KMS-11 (cell line): ENCODE measurements around the gene ADH4.
"Not testable (repeated sequence)": the region's sequence is repeated elsewhere in the genome, so short reads cannot be mapped to it uniquely, and the experiment has no call there.

ENCODE experiments used
- H2AFZ ChIP-seq: fragments of 200-600 bp; sonication (generic); 2 replicates; pipeline ENCODE4 v1.6.1; 2016; ENCODE audit warnings: antibody characterized with exemption, mixed run types, low read depth
- H3K27ac ChIP-seq: fragments of 200-600 bp; sonication (generic); 2 replicates; pipeline ENCODE4 v1.6.1; 2016; ENCODE audit warnings: mild to moderate bottlenecking, mixed run types
- H3K27me3 ChIP-seq: fragments of 200-600 bp; sonication (generic); 2 replicates; pipeline ENCODE4 v1.6.1; 2017; ENCODE audit warnings: mild to moderate bottlenecking, low read depth, mixed run types, moderate library complexity; ENCODE audit not compliant: insufficient read depth
- H3K36me3 ChIP-seq: fragments of 200-600 bp; sonication (generic); 2 replicates; pipeline ENCODE4 v1.6.1; 2017; ENCODE audit warnings: mild to moderate bottlenecking, mixed run types; ENCODE audit not compliant: insufficient read depth
- H3K4me1 ChIP-seq: fragments of 200-600 bp; sonication (generic); 2 replicates; pipeline ENCODE4 v1.6.1; 2016; ENCODE audit warnings: mild to moderate bottlenecking, low read depth, mixed run types; ENCODE audit not compliant: poor library complexity, severe bottlenecking
- H3K4me2 ChIP-seq: fragments of 200-600 bp; sonication (generic); 2 replicates; pipeline ENCODE4 v1.7.0; 2016; ENCODE audit warnings: mild to moderate bottlenecking, mixed run types
- H3K4me3 ChIP-seq: fragments of 200-600 bp; sonication (generic); IDR thresholded peaks from 2 replicates; pipeline ENCODE4 v1.6.1; 2017; ENCODE audit warnings: low read depth, low read length, mixed read lengths; ENCODE audit not compliant: insufficient read depth
- H3K79me2 ChIP-seq: fragments of 200-600 bp; sonication (generic); 2 replicates; pipeline ENCODE4 v1.6.1; 2016; ENCODE audit warnings: low read depth, mixed run types; ENCODE audit not compliant: insufficient read depth
- H3K9ac ChIP-seq: fragments of 200-600 bp; sonication (generic); 2 replicates; pipeline ENCODE4 v1.6.1; 2016; ENCODE audit warnings: mild to moderate bottlenecking, mixed run types
- H4K20me1 ChIP-seq: fragments of 200-600 bp; sonication (generic); 2 replicates; pipeline ENCODE4 v1.6.1; 2016; ENCODE audit warnings: mild to moderate bottlenecking, mixed run types; ENCODE audit not compliant: insufficient read depth
- TF ChIP-seq, protein P1 (sequence below): fragments of 200-600 bp; sonication (generic); conservative IDR thresholded peaks from 2 replicates; pipeline ENCODE4 v1.6.1; 2017; ENCODE audit warnings: low read depth, mild to moderate bottlenecking, antibody characterized with exemption, low read length, moderate library complexity, mixed read lengths

Gene ADH4

GRCh38 chr4:99104153-99104552 is 39.9 kb downstream of the ADH4 start:
- H3K4me3 ChIP-seq = no peak overlapping the region
- H4K20me1 ChIP-seq = no peaks in the 10 kb centered on the region
- no peaks in the 10 kb centered on the region for H3K79me2 ChIP-seq
- no peaks in the 10 kb centered on the region for H3K27me3 ChIP-seq
- H3K9ac ChIP-seq = no peak overlapping the region
- TF ChIP-seq, protein P1, sequence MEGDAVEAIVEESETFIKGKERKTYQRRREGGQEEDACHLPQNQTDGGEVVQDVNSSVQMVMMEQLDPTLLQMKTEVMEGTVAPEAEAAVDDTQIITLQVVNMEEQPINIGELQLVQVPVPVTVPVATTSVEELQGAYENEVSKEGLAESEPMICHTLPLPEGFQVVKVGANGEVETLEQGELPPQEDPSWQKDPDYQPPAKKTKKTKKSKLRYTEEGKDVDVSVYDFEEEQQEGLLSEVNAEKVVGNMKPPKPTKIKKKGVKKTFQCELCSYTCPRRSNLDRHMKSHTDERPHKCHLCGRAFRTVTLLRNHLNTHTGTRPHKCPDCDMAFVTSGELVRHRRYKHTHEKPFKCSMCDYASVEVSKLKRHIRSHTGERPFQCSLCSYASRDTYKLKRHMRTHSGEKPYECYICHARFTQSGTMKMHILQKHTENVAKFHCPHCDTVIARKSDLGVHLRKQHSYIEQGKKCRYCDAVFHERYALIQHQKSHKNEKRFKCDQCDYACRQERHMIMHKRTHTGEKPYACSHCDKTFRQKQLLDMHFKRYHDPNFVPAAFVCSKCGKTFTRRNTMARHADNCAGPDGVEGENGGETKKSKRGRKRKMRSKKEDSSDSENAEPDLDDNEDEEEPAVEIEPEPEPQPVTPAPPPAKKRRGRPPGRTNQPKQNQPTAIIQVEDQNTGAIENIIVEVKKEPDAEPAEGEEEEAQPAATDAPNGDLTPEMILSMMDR = no peak
- no peak overlapping the region for H3K27ac ChIP-seq
- no peaks in the 10 kb centered on the region for H3K4me1 ChIP-seq
- H2AFZ ChIP-seq = no peak overlapping the region
- no peaks in the 10 kb centered on the region for H3K36me3 ChIP-seq
- H3K4me2 ChIP-seq = no peak overlapping the region

DNA sequence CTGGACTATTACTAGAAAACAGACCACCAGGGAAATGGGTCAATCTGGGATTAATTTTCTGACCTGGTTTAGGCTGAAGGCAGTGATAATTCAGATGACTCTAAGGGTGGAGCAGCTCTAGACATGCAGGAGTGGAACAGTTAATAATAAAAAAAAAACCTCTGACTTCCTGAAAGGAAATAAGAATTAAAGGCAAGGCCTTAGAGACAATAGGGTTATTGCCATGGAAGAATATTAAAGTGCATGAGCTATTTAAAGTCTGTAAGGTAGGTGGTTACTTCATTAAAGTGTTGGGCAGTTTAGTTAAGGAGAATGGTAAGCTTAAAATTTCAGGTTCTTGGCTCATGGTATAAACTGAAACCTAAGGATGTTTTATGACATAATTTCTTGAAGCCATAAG is 40.9 kb downstream of the ADH4 start:
- Histone ChIP-seq H3K4me3 (no peak overlapping the region), H2AFZ (no peak overlapping the region), H3K9ac (no peak overlapping the region), H3K36me3 (no peaks in the 10 kb centered on the region), H3K27me3 (no peaks in the 10 kb centered on the region), H3K4me1 (no peaks in the 10 kb centered on the region), H3K27ac (no peak overlapping the region), H3K79me2 (no peaks in the 10 kb centered on the region), H4K20me1 (no peaks in the 10 kb centered on the region), H3K4me2 (no peak overlapping the region)
- TF ChIP-seq, protein P1 = no peak

DNA sequence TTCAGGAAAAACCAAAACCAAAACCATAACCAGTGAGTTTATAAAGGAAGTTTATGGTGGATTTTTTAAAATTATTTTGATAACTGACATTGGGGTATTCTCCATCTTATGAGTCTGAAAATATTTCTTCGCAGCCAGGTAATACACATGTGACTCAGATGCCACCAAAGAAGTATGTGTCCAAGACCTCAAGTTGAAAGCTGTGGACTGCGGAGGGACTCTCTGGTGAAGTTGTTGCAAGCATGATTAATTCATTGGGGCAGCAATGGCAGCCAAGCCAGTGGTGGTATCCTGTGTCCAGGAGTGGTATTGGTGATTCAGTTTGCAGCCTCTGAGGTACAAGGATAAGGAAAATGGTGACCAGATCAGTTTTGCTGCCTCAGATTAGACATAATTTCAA is 41.5 kb downstream of the ADH4 start:
- Histone ChIP-seq H3K27me3 (no peaks in the 10 kb centered on the region), H3K4me3 (no peak overlapping the region)

DNA sequence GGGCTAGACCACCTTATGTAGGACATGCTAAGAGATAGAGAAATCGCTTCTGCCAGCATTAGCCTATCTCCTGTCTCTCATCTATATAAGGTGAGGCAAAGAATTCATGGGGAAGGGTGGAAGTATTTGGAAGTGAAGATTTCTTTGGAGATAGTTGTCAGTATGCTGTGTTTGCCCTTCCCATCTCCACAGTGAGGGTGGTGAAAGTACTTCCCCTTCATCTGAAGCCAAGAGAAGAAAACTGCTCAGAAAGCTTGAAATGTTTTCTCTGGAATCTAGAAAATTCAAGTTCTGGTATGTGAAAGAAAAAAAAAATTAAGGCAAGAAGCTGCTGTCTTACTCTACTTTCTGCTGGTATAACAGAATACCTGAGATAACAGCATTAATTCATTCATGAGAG is 43.2 kb downstream of the ADH4 start:
- Histone ChIP-seq H3K4me3 (no peak overlapping the region), H3K36me3 (no peaks in the 10 kb centered on the region), H3K27me3 (no peaks in the 10 kb centered on the region), H3K4me1 (no peaks in the 10 kb centered on the region), H3K4me2 (no peak overlapping the region), H2AFZ (no peak overlapping the region), H3K79me2 (no peaks in the 10 kb centered on the region), H4K20me1 (no peaks in the 10 kb centered on the region), H3K9ac (no peak overlapping the region), H3K27ac (no peak overlapping the region)
- TF ChIP-seq, protein P1 = no peak

More for the DNA sequence above, 41.5 kb downstream of the ADH4 start:
- Histone ChIP-seq H4K20me1 (no peaks in the 10 kb centered on the region), H3K9ac (no peak overlapping the region), H3K4me1 (no peaks in the 10 kb centered on the region), H3K4me2 (no peak overlapping the region), H3K36me3 (no peaks in the 10 kb centered on the region), H2AFZ (no peak overlapping the region), H3K79me2 (no peaks in the 10 kb centered on the region), H3K27ac (no peak overlapping the region)
- TF ChIP-seq, protein P1 = no peak

- not testable (repeated sequence) for H3K9ac ChIP-seq, H3K27ac ChIP-seq, H3K4me1 ChIP-seq, H3K4me2 ChIP-seq, H3K27me3 ChIP-seq, H2AFZ ChIP-seq, H3K36me3 ChIP-seq, H3K4me3 ChIP-seq, H3K79me2 ChIP-seq, H4K20me1 ChIP-seq
Measured at GRCh38 chr4:99099814-99100213, 44.3 kb downstream of the ADH4 start.
